Neutrophil (primary cell): ENCODE data around the gene GSDMA.

Source experiments
- H3K27ac ChIP-seq: fragments of 200-600 bp; sonication (generic); 2 replicates; pipeline ENCODE4 v1.5.1; 2016; ENCODE audit warnings: mild to moderate bottlenecking, moderate library complexity
- H3K27me3 ChIP-seq: fragments of 200-600 bp; sonication (generic); 2 replicates; pipeline ENCODE4 v1.6.0; 2016; ENCODE audit warnings: mild to moderate bottlenecking
- H3K36me3 ChIP-seq: fragments of 200-600 bp; sonication (generic); 2 replicates; pipeline ENCODE4 v1.5.1; 2017
- H3K4me1 ChIP-seq, 2 experiments: fragments of 200-600 bp in 1 of 2; sonication (generic) in 1 of 2; 1 replicate in 1 of 2; 2 replicates in 1 of 2; pipeline versions ENCODE4 v1.5.1 to v1.6.1; 2013 to 2016; ENCODE audit warnings: low read depth in 1 of 2, low read length in 1 of 2, mild to moderate bottlenecking in 1 of 2, moderate library complexity in 1 of 2; ENCODE audit not compliant: control insufficient read depth in 1 of 2, insufficient read depth in 1 of 2
- H3K4me3 ChIP-seq, 2 experiments: fragments of 200-600 bp in 1 of 2; sonication (generic) in 1 of 2; 1 replicate in 1 of 2; 2 replicates in 1 of 2; pipeline ENCODE4 v1.5.1; 2013 to 2016; ENCODE audit warnings: low read depth in 1 of 2, low read length in 1 of 2, mild to moderate bottlenecking in 1 of 2, moderate library complexity in 1 of 2
- H3K9me3 ChIP-seq: fragments of 200-600 bp; sonication (generic); 2 replicates; pipeline ENCODE4 v1.5.1; 2016
- TF ChIP-seq, protein P1 (sequence below): fragments of 200-600 bp; sonication (generic); IDR thresholded peaks from 2 replicates; pipeline ENCODE4 v1.5.1; 2016; ENCODE audit warnings: antibody characterized with exemption

The GSDMA gene

DNA sequence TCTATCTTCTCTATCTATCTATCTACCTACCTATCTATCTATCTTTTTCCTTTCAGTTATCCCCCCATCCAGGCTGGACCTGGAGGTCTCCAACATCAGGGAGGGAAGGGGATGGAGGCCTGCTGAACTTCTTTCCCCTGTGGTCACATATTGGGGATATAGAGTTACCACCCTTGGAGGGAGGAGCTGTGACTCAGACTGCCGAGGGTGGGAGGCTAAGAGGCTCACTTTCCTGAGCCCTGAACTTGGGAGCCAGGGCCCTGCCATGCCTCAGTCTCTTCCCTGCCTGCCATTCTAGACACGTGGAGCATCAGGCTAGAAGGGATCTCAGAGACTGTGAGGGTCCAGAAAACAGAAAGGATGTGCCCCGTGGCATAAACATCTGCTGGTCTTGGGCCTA lies 26.9 kb upstream of the GSDMA start:
- H3K4me3 ChIP-seq, result no peak overlapping the region
- H3K4me1 ChIP-seq, result no peaks in the 10 kb centered on the region
- no peak overlapping the region for H3K27ac ChIP-seq
- no peaks in the 10 kb centered on the region for H3K36me3 ChIP-seq
- TF ChIP-seq, protein P1, sequence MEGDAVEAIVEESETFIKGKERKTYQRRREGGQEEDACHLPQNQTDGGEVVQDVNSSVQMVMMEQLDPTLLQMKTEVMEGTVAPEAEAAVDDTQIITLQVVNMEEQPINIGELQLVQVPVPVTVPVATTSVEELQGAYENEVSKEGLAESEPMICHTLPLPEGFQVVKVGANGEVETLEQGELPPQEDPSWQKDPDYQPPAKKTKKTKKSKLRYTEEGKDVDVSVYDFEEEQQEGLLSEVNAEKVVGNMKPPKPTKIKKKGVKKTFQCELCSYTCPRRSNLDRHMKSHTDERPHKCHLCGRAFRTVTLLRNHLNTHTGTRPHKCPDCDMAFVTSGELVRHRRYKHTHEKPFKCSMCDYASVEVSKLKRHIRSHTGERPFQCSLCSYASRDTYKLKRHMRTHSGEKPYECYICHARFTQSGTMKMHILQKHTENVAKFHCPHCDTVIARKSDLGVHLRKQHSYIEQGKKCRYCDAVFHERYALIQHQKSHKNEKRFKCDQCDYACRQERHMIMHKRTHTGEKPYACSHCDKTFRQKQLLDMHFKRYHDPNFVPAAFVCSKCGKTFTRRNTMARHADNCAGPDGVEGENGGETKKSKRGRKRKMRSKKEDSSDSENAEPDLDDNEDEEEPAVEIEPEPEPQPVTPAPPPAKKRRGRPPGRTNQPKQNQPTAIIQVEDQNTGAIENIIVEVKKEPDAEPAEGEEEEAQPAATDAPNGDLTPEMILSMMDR, result no peak
- H3K9me3 ChIP-seq, result no peaks in the 10 kb centered on the region
- peaks cover 5% of the 10 kb centered on the region for H3K27me3 ChIP-seq

DNA sequence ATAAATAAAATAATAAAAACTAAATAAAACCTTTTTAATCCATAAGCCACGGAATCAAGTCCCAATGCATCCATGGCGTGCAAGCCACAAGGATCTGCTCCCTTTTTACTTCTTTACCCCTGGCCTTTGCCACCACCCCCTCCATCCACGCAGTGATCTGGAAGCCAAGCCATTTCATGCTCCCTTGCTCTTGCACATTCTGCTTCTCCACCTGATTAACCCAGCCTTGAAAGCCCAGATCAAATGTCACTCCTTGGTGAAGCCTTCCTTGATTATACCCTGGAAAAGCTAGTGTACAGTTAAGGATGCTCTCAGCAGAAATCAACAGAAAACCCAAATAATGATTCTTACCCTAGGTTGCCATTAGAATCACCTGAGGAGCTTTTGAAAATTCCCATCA lies 25.4 kb upstream of the GSDMA start:
- no peaks in the 10 kb centered on the region for H3K36me3 ChIP-seq
- TF ChIP-seq, protein P1, result no peak
- no peak overlapping the region for H3K4me3 ChIP-seq
- no peaks in the 10 kb centered on the region for H3K4me1 ChIP-seq
- H3K27ac ChIP-seq, result no peak overlapping the region
- no peaks in the 10 kb centered on the region for H3K9me3 ChIP-seq
- H3K27me3 ChIP-seq, result peaks cover 5% of the 10 kb centered on the region

DNA sequence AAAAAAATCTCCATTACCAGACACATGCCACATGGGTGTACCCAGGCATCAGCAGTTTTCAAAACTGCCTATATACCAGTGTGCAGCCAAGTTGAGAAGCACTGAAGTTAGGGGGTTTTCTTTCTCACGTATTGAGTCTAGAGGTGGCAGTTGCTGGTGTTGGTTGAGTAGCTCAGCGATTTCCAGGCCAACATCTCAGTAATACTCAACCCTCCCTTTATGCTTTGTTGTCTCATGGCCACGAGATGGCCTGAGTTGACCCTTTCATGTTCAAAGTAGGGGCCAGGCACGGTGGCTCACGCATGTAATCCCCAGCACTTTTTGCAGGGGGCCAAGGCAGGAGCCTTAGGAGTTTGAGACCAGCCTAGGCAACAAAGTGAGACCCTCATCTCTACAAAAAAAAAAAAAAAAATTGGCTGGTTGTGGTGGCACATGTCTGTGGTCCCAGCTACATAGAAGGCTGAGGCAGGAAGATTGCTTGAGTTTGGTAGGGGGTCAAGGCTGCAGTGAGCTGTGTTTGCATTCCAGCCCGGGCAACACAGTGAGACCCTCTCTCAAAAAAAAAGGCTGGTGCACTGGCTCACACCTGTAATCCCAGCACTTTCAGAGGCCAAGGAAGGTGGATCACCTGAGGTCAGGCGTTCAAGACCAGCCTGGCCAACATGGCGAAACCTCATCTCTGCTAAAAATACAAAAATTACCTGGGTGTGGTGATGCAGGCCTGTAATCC lies 24.5 kb upstream of the GSDMA start:
- no peak overlapping the region for H3K4me3 ChIP-seq
- no peak overlapping the region for H3K27ac ChIP-seq
- H3K9me3 ChIP-seq, result no peaks in the 10 kb centered on the region
- H3K4me1 ChIP-seq, result no peaks in the 10 kb centered on the region
- H3K27me3 ChIP-seq, result peaks cover 5% of the 10 kb centered on the region
- TF ChIP-seq, protein P1, result no peak
- H3K36me3 ChIP-seq, result no peaks in the 10 kb centered on the region

DNA sequence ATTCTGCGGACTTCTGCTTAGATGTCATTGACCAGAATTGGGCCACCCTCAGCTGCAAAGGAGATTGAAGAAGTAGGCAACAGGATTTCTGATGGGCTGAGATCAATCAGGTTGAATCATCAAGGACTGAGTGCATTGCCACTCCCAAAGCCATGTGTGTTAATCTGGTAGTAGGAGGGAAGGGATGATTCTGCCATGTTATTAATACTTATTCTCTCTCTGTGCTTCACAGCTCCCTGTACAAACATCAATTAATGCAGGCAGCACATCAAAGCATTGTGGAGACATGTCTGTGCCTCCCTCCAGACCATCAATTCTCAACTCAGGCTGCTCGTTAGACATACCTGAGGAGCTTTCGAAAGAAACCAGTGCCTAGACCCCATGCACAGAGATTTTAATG lies 23.7 kb upstream of the GSDMA start:
- Histone ChIP-seq H3K27me3 (peaks cover 5% of the 10 kb centered on the region), H3K9me3 (no peaks in the 10 kb centered on the region), H3K36me3 (no peaks in the 10 kb centered on the region), H3K4me3 (no peak overlapping the region), H3K4me1 (no peaks in the 10 kb centered on the region), H3K27ac (no peak overlapping the region)
- TF ChIP-seq, protein P1, result no peak

DNA sequence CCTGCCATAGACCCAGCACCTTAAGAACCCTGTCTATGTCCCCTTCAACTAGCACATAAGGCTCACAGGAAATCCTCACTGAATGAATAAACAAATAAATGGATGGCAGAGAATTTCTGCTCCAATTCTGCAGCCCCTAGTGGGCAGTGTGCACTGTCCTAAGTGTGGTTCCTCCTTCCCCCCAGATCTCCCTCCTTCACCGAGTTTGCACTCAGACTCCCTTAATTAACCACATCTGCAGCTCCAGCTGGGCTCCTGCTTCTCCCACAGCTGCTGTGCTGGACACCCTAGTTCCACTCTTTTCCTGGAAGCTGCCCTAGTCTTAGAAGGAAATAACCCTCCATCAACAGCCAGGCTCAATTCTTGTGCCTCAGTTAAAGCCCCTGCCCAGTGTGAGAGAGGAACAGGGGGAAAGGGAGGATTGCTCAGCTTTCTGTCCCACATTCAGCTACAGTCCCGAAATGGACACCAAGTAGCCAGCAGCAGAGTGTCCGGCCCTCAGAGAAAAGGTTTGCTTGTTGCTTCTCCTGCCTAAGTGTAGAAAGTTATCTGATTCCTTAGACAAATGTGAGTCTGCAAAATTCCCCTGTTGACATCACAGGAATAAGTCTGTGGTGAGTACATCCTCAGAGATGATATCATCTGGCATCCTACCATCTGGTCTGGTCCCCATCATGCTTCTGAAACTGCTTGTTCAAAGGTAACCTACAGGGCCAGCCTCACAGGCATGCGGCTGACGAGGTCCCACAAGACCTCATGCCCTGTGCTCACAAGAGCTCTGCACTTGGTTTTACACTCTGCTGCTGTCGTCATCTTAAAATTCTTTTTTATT lies 23.0 kb upstream of the GSDMA start:
- H3K4me3 ChIP-seq, result no peak overlapping the region
- TF ChIP-seq, protein P1, result no peak
- no peak overlapping the region for H3K27ac ChIP-seq

More for the DNA sequence above, 23.0 kb upstream of the GSDMA start:
- no peaks in the 10 kb centered on the region for H3K9me3 ChIP-seq
- peaks cover 5% of the 10 kb centered on the region for H3K27me3 ChIP-seq
- H3K4me1 ChIP-seq, result no peaks in the 10 kb centered on the region
- no peaks in the 10 kb centered on the region for H3K36me3 ChIP-seq
